GM18868 (cell line): ENCODE results near the gene EFL1.
"Not testable (repeated sequence)": the region's sequence is repeated elsewhere in the genome, so short reads cannot be mapped to it uniquely, and the experiment has no call there.

ENCODE experiments used
- ATAC-seq: cut with Tn5 transposase; IDR thresholded peaks from one replicate; pipeline ENCODE4 v1.9.1; 2021; ENCODE audit warnings: mild to moderate bottlenecking, moderate library complexity; ENCODE audit not compliant: unreplicated experiment

EFL1 gene

DNA sequence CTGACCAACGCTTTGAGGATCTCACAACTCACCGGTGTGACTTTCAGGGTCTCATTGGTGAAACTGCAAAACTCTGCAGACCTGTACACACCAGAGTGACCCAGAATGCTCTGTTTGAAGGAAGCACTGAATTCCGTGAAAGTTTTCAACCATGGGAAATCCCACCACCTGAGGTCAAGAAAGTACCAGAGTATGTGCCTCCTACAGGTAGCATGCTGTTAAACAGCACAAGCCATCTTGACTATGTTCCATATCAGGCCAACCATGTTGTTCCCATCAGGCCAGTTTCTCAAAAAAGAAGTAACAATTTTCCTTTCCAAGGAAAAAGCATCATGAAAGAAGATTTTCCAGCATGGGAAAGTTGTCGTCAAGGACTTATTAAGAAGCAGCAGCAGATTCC, 19.9 kb upstream of the EFL1 start:
- ATAC-seq, result not testable (repeated sequence)

- ATAC-seq, result not testable (repeated sequence)
Observed at GRCh38 chr15:82281276-82281675, 18.7 kb upstream of the EFL1 start.

- no peak for ATAC-seq
Observed at GRCh38 chr15:82275410-82275809, 12.9 kb upstream of the EFL1 start.

GRCh38 chr15:82272154-82272553, 9.6 kb upstream of the EFL1 start:
- no peak for ATAC-seq

DNA sequence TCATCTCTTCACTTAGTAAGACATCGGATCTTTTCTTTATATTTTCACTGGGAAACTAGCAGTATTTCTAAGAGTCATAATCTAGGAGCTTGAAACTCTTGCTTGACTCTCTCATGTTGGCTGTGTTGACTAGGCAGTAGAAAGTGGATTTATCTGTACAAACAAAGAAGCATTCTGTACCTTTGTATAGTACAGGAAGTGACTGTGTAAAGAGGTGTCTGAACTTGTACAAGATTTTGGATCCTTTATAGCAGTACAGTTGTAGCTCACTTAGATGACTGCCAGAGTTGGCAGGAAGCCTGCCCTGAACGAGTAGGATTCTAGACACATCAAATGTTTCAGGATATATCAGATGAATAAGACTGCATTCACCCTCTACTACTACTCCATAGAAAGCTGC, 5.9 kb upstream of the EFL1 start:
- peak; percentile 63 for ATAC-seq

DNA sequence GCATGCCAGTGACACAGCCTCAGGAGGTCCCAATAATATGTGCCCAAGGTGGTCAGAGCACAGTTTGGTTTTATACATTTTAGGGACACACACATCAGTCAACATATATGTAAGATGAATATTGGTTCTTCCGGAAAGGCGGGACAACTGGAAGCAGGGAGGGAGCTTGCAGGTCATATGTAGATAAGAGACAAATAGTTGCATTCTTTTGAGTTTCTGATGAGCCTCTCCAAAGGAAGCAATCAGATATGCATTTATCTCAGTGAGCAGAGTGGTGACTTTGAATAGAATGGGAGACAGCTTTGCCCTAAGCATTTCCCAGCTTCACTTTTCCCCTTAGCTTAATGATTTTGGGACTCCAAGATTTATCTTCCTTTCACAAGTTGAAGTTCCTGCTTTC, 4.6 kb upstream of the EFL1 start:
- not testable (repeated sequence) for ATAC-seq

DNA sequence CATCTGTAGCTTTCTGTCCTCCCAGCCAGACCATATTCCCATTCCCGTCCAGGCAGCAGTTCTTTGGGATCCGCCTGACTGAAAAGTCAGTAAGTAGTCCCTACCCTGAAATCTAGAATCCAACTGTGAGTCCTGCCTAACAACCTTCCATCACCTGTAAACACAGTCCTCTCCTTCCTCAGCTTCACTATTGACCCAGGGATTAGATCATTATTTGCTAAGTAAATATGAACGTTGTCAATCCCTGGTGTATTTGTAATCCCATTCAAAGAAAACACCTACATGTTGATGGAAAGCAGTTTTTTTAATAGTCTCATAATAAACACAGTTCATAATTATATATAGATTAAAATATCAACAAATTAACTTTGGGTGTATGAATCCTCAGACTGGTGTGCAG, 816 bp upstream of the EFL1 start:
- no peak for ATAC-seq

- peak; percentile 18 for ATAC-seq
Observed at GRCh38 chr15:82261566-82262421, 740 bp downstream of the EFL1 start.

- ATAC-seq, result not testable (repeated sequence)
Observed at GRCh38 chr15:82248261-82248660, 14.3 kb downstream of the EFL1 start.

GRCh38 chr15:82245956-82246355, 16.6 kb downstream of the EFL1 start:
- not testable (repeated sequence) for ATAC-seq

- not testable (repeated sequence) for ATAC-seq
Observed at GRCh38 chr15:82243644-82244043, 18.9 kb downstream of the EFL1 start.

GRCh38 chr15:82241836-82242499, 20.6 kb downstream of the EFL1 start:
- not testable (repeated sequence) for ATAC-seq

DNA sequence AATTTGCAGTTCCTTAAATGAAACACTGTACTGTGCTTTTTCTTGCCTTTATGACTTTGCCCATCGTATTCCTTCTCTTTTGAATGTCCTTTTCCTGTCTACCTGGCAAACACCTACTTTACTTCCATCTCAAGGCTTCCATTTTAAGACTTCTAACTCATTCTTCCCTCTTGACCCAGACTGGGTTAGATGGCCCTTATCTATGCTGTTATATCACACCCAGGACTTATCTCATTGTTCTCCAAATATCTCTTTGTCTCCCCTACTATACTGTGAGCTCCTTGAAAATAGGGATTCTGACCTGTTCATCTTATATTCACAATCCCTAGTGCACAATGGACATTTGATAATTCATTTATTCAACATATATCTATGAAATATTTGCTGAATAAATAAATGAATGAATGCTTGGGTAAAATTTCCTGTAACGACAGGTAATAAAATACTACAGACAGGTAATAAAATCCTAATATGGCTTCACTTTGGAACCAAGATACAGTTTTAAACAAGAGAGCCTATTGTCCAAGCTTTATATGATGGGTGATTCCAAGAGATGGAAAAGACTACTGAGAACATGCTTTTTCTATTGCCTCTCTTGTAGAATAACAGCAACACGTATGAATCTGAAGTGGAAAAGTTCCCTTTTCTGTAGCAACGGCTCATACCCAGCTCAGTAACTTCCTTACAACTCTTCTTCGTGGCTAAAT, 22.7 kb downstream of the EFL1 start:
- no peak for ATAC-seq

DNA sequence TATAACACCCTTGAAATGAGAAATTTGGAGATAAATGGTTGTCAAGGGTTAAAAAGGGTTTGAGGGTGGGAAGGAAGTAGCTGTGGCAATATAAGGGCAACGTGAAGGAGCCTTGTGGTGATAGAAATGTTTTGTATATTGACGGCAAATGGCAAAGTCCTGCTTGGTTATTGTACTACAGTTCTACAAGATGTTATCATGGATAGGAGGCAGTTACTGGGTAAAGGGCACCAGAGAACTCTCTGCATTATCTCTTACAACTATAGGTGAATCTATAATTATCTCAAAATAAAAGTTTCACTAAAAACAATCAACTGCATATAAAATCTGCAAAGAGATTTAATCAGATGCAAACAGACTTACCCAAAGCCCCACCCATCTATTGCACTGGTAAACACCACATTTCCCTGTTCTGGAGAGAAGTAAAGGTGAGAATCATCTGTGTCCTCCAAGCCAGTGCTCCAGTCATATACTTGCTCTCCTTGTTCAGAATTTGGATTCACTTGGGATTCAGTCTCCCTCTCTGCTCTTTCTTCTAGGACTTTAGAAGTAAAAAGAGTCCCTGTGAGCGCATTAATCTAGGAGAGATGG, 24.5 kb downstream of the EFL1 start:
- not testable (repeated sequence) for ATAC-seq

DNA sequence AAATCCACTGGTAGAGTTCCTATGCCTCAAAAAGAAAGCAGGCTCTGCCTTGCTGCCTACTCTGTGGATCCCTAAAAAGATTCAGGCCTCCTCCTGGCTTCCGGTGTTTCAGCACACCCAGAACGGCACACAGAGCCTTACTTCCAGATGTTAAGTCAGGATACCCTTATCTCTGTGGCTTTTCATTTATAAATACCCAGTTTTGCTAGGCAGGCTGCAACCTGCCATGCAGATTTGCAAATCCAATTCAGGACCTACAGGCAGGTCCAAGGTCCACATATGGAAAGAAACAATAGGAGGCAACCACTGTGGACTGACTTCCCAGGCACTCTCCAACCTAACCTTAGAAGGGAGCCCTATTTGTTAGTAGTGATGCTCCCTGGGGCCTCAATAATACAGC, 30.7 kb downstream of the EFL1 start:
- ATAC-seq, result no peak

GRCh38 chr15:82231233-82231632, 31.3 kb downstream of the EFL1 start:
- no peak for ATAC-seq

GRCh38 chr15:82228750-82229149, 33.8 kb downstream of the EFL1 start:
- ATAC-seq, result no peak

- ATAC-seq, result not testable (repeated sequence)
Observed at GRCh38 chr15:82221535-82221934, 41.0 kb downstream of the EFL1 start.

- ATAC-seq, result not testable (repeated sequence)
Observed at GRCh38 chr15:82216092-82216491, 46.4 kb downstream of the EFL1 start.

- ATAC-seq, result not testable (repeated sequence)
Observed at GRCh38 chr15:82212201-82212600, 50.3 kb downstream of the EFL1 start.

GRCh38 chr15:82210066-82210597, 52.4 kb downstream of the EFL1 start:
- ATAC-seq, result not testable (repeated sequence)
